COLO668 (cell line): Measurements from ENCODE around the gene CRYBG3.
A peak's percentile ranks its signal among the peaks of the same experiment; 100 is the strongest.

ENCODE experiments used
- DNase-seq: peaks from one replicate; lab custom pipeline; 2025; ENCODE audit not compliant: unreplicated experiment; lab: John Stamatoyannopoulos, UW

Gene CRYBG3

GRCh38 chr3:97970956-97971620, 149.3 kb downstream of the CRYBG3 start:
- no peak for DNase-seq

GRCh38 chr3:97971679-97972567, 150.1 kb downstream of the CRYBG3 start, which contains the start of gene RIOX2:
RIOX2 (minus strand) TSS chr3:97972431; CDS start chr3:97967593, 4,838 bp downstream.
- DNase-seq, result peak; percentile 76

- no peak for DNase-seq
These were observed 151.2 kb downstream of the CRYBG3 start for GRCh38 chr3:97972976-97973375.

- no peak for DNase-seq
These were observed 153.2 kb downstream of the CRYBG3 start for GRCh38 chr3:97974996-97975395.

GRCh38 chr3:97975466-97975865, 153.7 kb downstream of the CRYBG3 start:
- DNase-seq, result no peak

GRCh38 chr3:97979610-97980009, 157.8 kb downstream of the CRYBG3 start:
- DNase-seq, result no peak

GRCh38 chr3:97981886-97982285, 160.1 kb downstream of the CRYBG3 start:
- no peak for DNase-seq

GRCh38 chr3:97983933-97984491, 162.2 kb downstream of the CRYBG3 start:
- no peak for DNase-seq

- DNase-seq, result no peak
These were observed 165.5 kb downstream of the CRYBG3 start for GRCh38 chr3:97987306-97987705.

GRCh38 chr3:97988784-97989568, 167.2 kb downstream of the CRYBG3 start:
- no peak for DNase-seq

- no peak for DNase-seq
These were observed 168.9 kb downstream of the CRYBG3 start for GRCh38 chr3:97990624-97991292.

GRCh38 chr3:97991293-97991682, 169.5 kb downstream of the CRYBG3 start:
- DNase-seq, result no peak

GRCh38 chr3:97992547-97993173, 170.8 kb downstream of the CRYBG3 start:
- DNase-seq, result no peak

- DNase-seq, result no peak
These were observed 171.7 kb downstream of the CRYBG3 start for GRCh38 chr3:97993526-97993925.

GRCh38 chr3:97994328-97994945, 172.6 kb downstream of the CRYBG3 start:
- DNase-seq, result no peak
